ES-I3 (cell line): ENCODE results near the gene PIGT.

Source experiments
- H3K36me3 ChIP-seq: 2 replicates; pipeline ENCODE4 v1.6.1; 2013; ENCODE audit warnings: mild to moderate bottlenecking, low read length, control low read depth, moderate library complexity; ENCODE audit not compliant: insufficient read depth
- H3K4me1 ChIP-seq: 2 replicates; pipeline ENCODE4 v1.6.1; 2013; ENCODE audit warnings: mild to moderate bottlenecking, control low read depth, low read length; ENCODE audit not compliant: insufficient read depth
- H3K9ac ChIP-seq: 2 replicates; pipeline ENCODE4 v1.6.1; 2013; ENCODE audit warnings: low read depth, mild to moderate bottlenecking, low read length, moderate library complexity
- H3K9me3 ChIP-seq: 2 replicates; pipeline ENCODE4 v1.6.1; 2013; ENCODE audit warnings: mild to moderate bottlenecking, low read length, moderate library complexity; ENCODE audit not compliant: control insufficient read depth, insufficient read depth

PIGT gene

DNA sequence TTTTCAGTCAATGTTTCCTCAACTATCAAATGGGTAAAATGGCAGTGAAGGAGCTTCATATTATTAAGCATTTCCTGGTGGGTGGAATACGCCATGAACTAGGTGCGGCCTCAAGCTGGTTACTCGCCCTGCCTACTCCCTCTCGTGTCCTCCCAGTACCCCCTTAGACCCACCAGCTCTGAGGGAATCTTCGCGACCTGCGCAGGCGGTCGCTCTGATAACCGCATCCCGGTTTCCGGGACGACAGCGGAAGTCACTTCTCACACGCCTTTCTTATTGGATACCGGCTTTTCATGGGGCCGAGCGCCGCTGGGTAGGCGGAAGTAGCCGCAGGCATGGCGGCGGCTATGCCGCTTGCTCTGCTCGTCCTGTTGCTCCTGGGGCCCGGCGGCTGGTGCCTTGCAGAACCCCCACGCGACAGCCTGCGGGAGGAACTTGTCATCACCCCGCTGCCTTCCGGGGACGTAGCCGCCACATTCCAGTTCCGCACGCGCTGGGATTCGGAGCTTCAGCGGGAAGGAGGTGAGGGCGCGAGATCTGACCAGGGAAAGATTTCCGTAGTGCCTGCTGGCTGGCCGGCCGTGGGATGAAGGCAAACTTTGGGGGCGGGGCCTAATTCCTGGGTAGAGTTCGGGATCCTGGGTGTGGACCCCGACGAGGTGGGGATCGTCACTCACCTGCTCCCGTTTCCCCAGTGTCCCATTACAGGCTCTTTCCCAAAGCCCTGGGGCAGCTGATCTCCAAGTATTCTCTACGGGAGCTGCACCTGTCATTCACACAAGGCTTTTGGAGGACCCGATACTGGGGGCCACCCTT is at the start of gene PIGT:
Gene PIGT, plus strand, starts transcription at position 320 of the 816 bp plus-strand sequence. Its CDS starts 16 bp downstream, at position 336.
- Histone ChIP-seq H3K9me3 (no peaks in the 10 kb centered on the region), H3K4me1 (no peaks in the 10 kb centered on the region), H3K9ac (peak within 1 kb of the TSS; percentile 73), H3K36me3 (peaks cover 8% of the 10 kb centered on the region)

DNA sequence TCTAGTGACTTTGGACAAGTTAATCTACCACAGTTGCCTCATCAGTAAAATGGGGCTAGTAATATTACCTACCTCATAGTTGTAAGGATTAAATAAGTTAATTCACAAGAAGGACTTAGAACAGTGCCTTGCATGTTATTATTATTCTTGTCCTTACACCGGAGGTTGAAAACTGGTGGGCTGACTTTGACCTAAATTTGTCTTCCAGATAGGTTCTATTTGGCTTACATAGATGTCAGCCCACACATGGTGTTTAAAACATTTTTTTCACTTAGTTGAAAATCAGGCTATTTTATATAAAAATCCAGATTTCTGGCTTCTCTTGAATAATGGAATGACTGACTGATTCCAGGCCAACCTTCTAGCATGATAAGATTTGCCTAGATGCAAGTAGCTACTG is 49.7 kb upstream of the PIGT start:
- Histone ChIP-seq H3K4me1 (peaks cover 4% of the 10 kb centered on the region; the same call in 1 of the 2 replicates), H3K9ac (no peak overlapping the region), H3K9me3 (no peaks in the 10 kb centered on the region), H3K36me3 (no peaks in the 10 kb centered on the region)

DNA sequence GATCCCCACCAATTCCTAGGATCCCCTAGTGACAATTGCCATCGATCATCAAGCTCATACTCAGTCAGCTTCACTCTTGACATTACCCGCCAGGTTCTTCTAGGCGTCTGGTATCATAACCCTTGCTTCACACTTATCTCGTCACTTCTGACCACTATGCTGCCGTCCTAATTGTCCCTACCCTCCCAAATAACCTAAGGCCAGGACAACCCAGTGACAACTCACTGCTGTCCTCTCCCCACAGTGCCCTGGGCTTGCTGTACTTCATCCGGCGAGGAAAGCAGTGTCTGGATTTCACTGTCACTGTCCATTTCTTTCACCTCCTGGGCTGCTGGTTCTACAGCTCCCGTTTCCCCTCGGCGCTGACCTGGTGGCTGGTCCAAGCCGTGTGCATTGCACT is 49.3 kb upstream of the PIGT start:
- no peaks in the 10 kb centered on the region for H3K36me3 ChIP-seq
- no peak overlapping the region for H3K9ac ChIP-seq
- no peaks in the 10 kb centered on the region for H3K9me3 ChIP-seq
- H3K4me1 ChIP-seq: peaks cover 4% of the 10 kb centered on the region; the same call in 1 of the 2 replicates

DNA sequence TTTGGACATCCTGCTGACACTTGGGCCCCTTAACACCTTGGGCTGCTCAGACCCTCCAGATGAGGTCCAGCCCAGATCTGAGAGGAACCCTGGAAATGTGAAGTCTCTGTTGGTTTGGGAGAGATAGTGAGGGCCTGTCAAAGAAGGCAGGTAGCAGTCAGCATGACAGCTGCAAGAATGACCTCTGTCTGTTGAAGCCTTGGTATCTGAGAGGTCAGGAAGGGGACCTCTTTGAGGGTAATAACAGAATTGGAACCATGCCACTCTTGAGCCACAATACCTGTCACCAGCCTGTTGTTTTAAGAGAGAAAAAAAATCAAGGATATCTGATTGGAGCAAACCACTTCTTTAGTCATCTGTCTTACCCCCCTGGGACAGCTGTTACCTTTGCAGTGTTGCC is 48.8 kb upstream of the PIGT start:
- Histone ChIP-seq H3K4me1 (peaks cover 4% of the 10 kb centered on the region; the same call in 1 of the 2 replicates), H3K36me3 (no peaks in the 10 kb centered on the region), H3K9ac (no peak overlapping the region), H3K9me3 (no peaks in the 10 kb centered on the region)

DNA sequence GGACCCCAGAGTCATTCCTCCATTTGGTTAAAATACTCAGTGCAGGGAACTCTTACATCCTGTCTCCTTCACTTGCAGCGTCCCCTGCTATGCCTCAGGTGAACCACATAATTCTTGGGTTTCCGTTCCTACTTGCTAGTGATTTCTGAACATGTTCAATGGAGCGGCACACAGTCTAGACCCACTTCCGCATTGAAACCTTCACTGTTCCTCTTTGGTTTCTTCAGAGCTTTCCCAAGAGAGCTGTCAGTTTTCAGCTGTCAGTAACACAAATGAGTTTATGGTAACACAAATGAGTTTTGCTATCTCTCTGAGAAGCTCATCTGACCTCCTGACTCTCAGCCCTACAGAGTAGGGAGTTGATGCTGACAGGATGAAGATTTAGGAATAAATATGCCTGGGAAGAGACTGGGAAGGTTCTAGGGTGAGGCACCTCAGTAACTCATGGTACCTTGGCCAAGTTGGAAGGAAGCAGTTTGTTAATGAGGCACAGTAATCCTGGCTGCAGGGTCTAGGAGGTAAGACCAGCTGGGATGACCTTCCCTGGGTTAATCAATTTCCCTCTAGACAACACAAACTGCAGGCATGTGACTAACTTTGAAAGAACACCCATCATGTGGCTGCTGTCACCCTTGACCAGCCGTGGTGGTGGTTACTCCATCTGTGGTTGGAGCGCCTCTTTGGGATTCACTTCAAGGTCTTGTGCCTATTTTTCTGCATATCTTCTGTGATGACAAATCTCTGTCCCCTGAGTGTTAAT is 47.5 kb upstream of the PIGT start:
- peaks cover 4% of the 10 kb centered on the region; the same call in 1 of the 2 replicates for H3K4me1 ChIP-seq
- no peak overlapping the region for H3K9ac ChIP-seq
- H3K36me3 ChIP-seq: no peaks in the 10 kb centered on the region
- H3K9me3 ChIP-seq: no peaks in the 10 kb centered on the region

DNA sequence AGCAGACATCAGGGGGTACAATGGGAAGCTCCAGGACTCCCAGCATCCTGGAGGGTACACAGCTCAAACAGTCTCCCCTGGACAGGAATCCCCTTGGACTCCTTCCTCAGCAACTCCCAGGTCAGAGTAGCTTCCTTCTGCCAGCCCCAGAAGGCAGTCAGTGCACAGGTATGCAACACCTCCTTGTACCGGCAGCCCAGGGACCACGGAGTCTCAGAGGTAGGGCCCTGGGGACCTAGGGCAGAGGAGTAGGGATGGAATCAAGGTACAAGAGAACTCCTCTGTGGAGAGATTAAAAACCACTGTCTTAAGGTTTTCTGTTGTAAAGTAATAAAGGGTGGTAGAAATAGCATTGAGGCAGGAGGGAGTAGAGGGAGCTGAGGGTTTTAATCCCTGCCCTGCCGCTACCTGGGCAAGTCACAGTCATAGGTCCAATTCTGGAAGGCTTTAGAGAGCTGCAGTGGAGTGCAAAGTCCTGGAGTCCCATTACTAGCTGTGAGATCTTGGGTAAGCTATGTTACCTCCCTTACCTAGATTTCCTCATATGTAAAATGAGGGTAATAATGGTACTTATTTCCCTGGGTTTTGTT is 45.3 kb upstream of the PIGT start:
- H3K9me3 ChIP-seq: no peaks in the 10 kb centered on the region
- H3K9ac ChIP-seq: no peak overlapping the region
- H3K4me1 ChIP-seq: no peaks in the 10 kb centered on the region
- H3K36me3 ChIP-seq: no peaks in the 10 kb centered on the region

DNA sequence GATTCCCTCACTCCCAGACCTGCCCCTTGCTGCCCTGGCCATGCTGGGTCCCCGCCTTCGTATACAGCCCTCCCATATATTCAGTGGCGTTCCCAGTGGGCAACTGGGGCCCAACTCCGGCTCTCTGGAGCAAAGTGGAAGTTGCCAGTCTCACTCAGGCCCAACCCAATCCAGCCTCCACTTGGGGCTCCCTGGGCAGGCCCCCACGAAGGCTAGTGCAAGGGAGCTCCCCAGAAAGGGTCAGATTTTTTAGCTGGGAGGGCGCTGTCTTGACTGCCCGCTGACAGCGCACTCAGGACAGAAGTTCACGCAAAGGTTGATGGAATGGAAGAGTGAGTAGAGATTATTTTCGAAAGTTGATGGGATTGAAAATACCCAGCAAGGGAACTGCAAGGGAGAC is 43.7 kb upstream of the PIGT start:
- Histone ChIP-seq H3K9ac (peak overlapping the region; percentile 55; the same call in 1 of the 2 replicates), H3K36me3 (no peaks in the 10 kb centered on the region), H3K9me3 (no peaks in the 10 kb centered on the region), H3K4me1 (no peaks in the 10 kb centered on the region)

DNA sequence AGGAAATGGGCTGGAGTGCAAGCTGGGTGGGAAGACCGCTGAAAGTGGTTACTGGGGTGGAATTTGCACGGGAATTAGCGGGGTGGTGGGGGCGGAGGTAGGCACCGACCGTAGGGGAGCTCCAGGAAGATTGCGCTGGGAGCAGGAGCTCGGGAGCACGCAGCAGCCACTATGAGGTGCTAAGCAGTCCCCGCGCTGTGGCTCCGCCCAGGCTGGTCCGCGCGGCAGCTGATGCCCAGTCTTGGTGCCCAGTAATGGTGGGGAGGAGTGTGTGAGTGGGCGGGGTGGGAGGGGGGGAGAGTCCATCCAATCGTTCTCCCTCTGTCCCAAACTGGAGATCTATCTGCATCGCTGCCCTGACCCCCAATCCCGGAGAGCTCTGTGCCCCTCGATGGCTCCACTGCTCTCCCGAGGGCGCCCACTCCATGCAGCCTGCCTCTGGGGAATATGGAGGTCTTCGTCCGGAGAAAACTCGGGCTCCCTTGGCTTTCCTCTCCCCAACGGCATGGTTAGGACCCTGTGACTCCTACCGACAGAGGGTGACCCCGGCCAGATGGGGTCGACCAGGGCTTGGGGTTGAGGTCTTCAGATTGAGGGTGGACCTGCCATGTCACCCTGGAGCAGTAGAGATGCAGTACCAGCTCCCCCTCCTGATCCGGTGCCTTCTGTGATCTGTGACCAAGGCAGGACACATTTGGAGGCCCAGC is 43.1 kb upstream of the PIGT start:
- no peaks in the 10 kb centered on the region for H3K9me3 ChIP-seq
- H3K9ac ChIP-seq: peak overlapping the region; percentile 55; the same call in 1 of the 2 replicates
- no peaks in the 10 kb centered on the region for H3K36me3 ChIP-seq
- no peaks in the 10 kb centered on the region for H3K4me1 ChIP-seq

DNA sequence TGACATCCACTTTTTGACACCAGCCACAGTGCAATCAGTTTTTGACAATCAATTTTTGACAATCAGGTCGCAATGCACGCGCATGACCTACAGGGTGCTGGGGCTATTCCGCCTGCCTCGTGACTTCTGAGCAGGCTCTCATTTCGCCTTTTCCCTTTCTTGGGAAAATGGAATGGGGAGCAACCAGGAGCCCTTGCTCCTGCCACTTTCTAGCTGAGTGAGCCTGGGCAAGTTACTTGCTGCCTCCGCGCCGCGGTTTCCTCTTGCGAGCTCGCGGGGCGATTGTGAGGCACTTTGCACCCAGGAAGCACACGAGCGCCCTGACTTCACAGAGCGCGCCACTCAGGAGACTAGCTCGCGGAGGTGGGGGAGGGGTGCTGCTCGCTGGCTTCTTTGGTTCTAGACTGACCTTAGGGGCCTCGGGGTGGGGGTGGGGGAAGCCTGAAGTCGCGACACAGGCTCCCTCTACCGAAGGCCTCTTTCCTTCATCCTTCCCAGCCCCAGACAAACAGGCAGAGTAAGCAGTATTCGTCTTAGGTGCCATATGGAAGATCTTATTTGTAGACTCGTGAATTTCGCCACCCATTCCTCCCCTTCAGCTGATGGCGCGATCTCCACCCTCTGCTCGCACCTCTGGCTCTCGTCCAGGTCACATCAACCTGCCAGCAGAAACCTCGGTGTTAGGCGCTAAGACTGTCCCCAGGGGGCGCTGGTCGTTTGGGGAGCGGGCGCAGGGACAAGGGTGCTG is 42.4 kb upstream of the PIGT start:
- H3K4me1 ChIP-seq: no peaks in the 10 kb centered on the region
- peak overlapping the region; percentile 55; the same call in 1 of the 2 replicates for H3K9ac ChIP-seq
- no peaks in the 10 kb centered on the region for H3K9me3 ChIP-seq
- no peaks in the 10 kb centered on the region for H3K36me3 ChIP-seq

DNA sequence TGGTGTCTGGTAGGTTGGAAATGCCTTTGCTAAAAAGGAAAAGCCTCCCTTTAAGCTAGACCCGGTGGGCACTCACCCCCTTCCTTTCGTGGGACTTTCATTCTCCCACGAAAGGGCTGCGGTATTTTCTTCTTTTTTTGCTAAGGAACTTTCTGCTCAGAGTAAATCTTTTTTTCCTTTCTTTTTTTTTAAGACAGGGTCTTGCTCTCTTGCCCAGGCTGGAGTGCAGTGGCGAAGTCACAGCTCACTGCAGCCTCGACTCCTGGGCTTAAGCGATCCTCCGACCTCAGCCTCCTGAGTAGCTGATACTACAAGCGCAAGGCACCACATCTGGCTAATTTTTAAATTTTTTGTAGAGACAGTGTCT is 41.9 kb upstream of the PIGT start:
- Histone ChIP-seq H3K36me3 (no peaks in the 10 kb centered on the region), H3K9ac (no peak overlapping the region), H3K9me3 (no peaks in the 10 kb centered on the region), H3K4me1 (no peaks in the 10 kb centered on the region)

DNA sequence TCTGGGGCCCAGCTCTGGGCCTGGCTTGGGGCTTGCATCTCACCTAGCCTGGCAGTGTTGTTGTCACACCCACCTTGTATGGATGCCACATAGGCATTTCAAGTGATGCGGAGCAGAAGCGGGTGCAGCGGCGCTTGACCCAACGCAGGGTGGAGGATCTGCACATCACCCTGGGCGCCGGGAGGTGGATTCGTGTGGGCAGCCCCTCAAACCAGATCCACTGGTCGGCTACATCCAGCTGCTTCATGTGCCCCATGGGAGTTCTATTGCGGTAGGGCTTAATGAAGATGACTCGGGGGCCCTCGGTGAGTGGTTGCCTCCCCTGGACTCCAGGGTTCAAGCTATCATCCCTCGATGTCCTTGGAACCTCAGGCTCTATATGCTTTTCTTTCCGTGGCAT is 41.0 kb upstream of the PIGT start:
- Histone ChIP-seq H3K9ac (no peak overlapping the region), H3K4me1 (no peaks in the 10 kb centered on the region), H3K36me3 (no peaks in the 10 kb centered on the region), H3K9me3 (no peaks in the 10 kb centered on the region)

DNA sequence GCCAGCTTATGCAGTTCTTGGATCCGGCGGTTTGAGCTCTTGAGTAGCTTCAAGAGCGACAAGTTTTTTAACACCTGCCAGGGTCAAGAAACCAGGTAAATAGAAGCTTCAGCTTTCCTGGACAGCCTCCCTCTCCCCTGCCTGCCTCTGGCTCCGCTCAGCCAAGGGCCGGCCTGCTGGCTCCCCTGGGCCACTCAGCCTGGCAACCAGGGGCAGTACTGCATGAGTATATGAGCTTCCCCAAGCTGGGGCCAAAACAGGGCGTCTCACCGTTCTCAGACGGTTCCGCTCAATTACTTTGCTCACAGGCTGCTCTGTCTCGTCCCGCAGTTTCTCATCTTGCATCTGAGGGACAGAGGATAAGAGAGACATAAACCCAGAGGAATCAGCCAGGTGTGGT is 38.7 kb upstream of the PIGT start:
- Histone ChIP-seq H3K9ac (no peak overlapping the region), H3K36me3 (no peaks in the 10 kb centered on the region), H3K4me1 (no peaks in the 10 kb centered on the region), H3K9me3 (no peaks in the 10 kb centered on the region)

DNA sequence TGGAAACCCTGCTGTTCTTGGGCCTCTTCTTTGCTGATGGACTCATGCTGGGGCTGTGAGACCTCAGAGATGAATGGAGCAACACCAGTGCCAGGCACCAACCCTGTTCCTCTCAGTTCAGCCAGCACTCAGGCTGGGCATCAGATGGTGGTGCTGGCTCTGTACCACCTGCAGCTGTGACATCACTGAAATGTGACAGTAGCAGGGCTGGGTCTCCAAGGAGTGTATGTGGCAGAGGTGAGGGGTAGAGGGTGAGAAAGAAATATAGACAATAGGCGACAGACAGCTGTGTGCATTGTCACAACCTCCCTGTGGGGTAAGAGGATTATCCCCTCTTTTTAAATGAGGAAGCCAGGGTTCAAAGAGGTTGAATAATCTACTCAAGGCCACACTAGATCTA is 37.8 kb upstream of the PIGT start, which contains the start of gene TP53TG5:
Gene TP53TG5, minus strand, starts transcription at position 135 of the 400 bp plus-strand sequence. Its CDS starts 89 bp downstream, at position 46.
- H3K36me3 ChIP-seq: no peaks in the 10 kb centered on the region
- no peak within 1 kb of the TSS for H3K9ac ChIP-seq
- H3K9me3 ChIP-seq: no peaks in the 10 kb centered on the region
- H3K4me1 ChIP-seq: no peaks in the 10 kb centered on the region
